ENCODE measurements around the gene LILRA5.
"Not testable (repeated sequence)": the region's sequence is repeated elsewhere in the genome, so short reads cannot be mapped to it uniquely, and the experiment has no call there.

The LILRA5 gene

DNA sequence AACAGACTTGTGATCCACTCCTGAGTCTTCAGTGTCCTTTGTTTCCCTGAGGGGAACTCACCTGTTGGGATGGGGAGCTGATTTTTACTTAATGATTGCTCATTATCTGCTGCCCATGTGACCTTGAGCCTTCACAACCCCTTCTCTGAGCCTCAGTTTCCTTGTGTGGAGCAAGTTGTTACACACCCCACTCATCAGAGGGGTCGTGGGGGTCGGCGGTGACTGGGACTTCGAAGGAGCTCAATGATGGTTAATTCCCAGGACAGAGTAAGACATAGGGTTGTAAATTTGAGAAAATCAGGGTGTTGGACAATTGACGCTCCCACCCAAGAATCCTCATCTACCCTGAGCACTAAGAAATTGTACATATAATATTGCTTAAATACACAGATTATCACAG, 13.5 kb downstream of the LILRA5 start:
- no peak for DNase-seq (ENCODE audit: low read depth in 2 of 2)
- H3K4me3 ChIP-seq (replicated peaks in 1 of 2; ENCODE audit: low read depth in 2 of 2, low read length in 2 of 2) = no peak overlapping the region
- TF ChIP-seq, protein P1, sequence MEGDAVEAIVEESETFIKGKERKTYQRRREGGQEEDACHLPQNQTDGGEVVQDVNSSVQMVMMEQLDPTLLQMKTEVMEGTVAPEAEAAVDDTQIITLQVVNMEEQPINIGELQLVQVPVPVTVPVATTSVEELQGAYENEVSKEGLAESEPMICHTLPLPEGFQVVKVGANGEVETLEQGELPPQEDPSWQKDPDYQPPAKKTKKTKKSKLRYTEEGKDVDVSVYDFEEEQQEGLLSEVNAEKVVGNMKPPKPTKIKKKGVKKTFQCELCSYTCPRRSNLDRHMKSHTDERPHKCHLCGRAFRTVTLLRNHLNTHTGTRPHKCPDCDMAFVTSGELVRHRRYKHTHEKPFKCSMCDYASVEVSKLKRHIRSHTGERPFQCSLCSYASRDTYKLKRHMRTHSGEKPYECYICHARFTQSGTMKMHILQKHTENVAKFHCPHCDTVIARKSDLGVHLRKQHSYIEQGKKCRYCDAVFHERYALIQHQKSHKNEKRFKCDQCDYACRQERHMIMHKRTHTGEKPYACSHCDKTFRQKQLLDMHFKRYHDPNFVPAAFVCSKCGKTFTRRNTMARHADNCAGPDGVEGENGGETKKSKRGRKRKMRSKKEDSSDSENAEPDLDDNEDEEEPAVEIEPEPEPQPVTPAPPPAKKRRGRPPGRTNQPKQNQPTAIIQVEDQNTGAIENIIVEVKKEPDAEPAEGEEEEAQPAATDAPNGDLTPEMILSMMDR (IDR thresholded peaks at IDR 0.05; ENCODE audit: low read depth, low read length) = no peak

DNA sequence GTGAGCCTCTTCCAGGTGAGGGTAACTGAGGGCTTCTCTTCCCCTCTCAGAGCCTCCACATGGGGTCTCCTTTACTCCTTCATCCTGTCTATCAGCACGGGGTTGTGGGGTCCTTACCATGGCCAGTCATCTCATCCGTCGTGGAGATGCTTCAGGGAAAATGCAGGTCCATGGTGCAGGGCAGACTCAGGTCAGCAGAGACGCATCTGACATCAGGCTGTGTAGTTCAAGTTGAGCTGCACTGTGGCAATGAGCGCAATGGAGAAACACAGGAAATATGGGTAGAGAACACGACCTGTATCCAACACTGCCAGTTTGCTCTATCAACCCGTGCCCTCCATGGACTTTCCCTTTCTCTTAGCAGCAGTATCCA, 13.9 kb downstream of the LILRA5 start:
- no peak overlapping the region for H3K4me3 ChIP-seq (replicated peaks in 1 of 2; ENCODE audit: low read depth in 2 of 2, low read length in 2 of 2)
- DNase-seq (ENCODE audit: low read depth in 2 of 2) = no peak
- TF ChIP-seq, protein P1 (IDR thresholded peaks at IDR 0.05; ENCODE audit: low read depth, low read length) = no peak

DNA sequence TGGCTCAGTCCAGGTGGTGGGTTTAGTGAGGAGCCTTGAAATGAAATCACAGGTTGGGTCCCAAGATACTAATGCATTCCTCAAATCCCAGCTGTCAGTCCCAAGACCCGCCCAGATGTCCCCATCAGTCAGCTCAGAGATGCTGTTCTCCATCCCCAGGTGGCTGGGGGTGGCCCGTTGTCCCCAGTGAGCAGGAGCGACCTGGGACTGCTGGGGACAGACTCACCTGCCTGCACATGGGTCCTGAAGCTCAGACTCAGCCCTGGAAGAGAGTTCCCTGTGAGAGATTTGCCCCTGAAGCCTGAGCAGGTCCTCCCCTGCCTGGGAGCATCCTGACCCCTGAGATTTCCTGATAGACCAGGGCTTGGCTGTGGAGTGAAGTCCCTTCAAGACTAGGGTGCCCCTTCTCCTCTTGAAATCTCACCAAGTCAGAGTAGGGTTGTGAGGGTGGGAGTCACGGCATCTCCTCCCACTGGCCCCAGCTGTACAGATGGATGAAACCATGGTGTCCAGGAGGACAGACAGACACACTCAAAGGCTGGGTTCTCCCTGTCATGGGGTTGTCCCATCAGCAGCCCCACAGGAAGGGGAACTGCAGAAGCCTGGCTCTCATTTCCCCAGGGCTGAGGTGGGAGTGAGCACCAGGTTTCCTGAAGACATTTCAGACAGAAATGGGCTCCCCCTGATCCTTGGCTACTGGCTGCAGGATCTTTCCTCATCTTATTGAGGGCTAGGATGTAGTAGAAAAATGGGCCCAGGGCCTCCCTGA, 14.4 kb downstream of the LILRA5 start:
- TF ChIP-seq, protein P1 (IDR thresholded peaks at IDR 0.05; ENCODE audit: low read depth, low read length) = no peak
- no peak overlapping the region for H3K4me3 ChIP-seq (replicated peaks in 1 of 2; ENCODE audit: low read depth in 2 of 2, low read length in 2 of 2)
- no peak for DNase-seq (ENCODE audit: low read depth in 2 of 2)

DNA sequence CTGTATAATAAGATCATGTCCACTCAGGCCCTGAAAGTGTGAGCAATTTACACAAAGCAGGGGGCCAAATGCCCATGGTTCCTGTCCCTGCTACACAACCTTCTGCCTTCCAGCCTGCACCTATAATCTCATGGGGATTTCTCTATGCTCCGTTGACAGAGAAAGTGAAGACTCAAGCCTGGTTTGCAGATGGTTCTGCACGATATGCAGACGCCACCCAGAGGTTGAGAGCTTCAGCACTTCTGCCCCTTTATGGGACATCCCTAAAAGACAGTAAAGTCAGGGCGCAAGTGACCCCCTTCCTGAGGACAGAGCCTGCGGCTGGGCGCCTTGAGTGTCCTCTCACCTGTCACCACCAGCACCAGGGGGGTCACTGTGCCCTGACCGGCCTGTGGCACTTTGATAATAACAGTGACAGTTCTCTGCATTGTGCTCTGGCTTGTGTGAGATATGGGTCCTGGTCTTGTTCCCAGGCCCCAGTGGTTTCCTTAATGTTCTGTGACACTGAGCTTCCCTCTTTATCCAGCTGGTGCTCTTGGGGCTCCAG, 15.1 kb downstream of the LILRA5 start:
- H3K4me3 ChIP-seq (replicated peaks in 1 of 2; ENCODE audit: low read depth in 2 of 2, low read length in 2 of 2) = no peak overlapping the region
- DNase-seq (ENCODE audit: low read depth in 2 of 2) = no peak
- TF ChIP-seq, protein P1 (IDR thresholded peaks at IDR 0.05; ENCODE audit: low read depth, low read length) = no peak

DNA sequence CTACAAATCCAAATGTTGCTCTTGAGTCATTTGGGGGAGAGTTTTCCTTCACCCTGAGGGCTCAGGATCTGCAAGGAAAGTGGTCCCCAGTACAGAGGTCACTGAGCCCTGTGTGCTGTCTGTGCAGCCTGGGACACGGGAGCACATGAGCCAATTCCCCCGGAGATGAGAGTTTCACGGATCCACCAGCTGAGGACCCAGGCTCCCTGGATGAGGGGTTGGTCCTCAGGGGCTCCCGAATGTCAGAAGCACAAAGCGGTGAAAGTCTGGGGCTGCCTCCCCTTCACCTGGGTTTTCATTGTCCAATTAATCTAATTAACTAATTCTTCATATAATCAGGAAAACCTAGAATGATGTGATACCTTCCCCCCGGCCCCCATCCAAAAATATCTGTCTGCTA, 18.4 kb downstream of the LILRA5 start:
- DNase-seq (ENCODE audit: low read depth in 2 of 2) = no peak
- no peak overlapping the region for H3K4me3 ChIP-seq (replicated peaks in 1 of 2; ENCODE audit: low read depth in 2 of 2, low read length in 2 of 2)
- TF ChIP-seq, protein P1 (IDR thresholded peaks at IDR 0.05; ENCODE audit: low read depth, low read length) = no peak

DNA sequence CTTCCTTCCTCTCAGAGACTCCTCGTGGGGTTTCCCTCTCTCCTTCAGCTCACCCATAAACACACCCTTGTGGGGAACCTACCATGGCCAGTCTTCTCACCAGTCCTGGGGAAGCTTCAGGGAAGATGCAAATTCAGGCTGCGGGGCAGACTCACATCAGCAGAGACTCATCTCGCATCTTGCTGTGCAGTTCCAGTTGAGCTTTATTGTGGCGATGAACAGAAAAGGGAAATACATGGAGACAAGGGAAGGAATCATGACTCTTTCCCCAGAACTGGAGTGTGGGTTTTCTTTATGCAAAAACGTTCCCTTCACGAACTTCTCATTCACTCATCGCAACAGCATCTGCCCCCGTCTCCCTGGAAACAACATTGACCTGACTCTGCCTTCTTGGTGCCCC, 23.8 kb downstream of the LILRA5 start:
- not testable (repeated sequence) for DNase-seq (ENCODE audit: low read depth in 2 of 2); H3K4me3 ChIP-seq (replicated peaks in 1 of 2; ENCODE audit: low read depth in 2 of 2, low read length in 2 of 2)

DNA sequence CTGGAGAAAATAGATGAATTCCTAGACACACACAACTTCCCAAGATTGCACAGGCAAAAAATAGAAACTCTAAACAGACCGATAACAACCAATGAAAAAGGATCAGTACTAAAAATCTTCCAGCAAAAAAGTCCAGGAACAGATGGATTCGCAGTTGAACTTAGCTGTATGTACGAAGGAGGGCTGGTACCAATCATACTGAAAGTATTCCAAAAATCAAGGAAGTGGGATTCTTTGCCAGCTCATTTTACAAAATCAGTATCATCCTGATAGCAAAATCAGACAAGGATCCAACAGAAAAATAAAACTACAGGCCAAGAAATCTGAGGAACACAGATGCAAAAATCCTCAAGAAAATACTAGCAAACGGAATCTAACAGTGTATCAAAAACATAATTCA, 25.5 kb downstream of the LILRA5 start:
- DNase-seq (ENCODE audit: low read depth in 2 of 2) = no peak
- H3K4me3 ChIP-seq (replicated peaks in 1 of 2; ENCODE audit: low read depth in 2 of 2, low read length in 2 of 2) = no peak overlapping the region

DNA sequence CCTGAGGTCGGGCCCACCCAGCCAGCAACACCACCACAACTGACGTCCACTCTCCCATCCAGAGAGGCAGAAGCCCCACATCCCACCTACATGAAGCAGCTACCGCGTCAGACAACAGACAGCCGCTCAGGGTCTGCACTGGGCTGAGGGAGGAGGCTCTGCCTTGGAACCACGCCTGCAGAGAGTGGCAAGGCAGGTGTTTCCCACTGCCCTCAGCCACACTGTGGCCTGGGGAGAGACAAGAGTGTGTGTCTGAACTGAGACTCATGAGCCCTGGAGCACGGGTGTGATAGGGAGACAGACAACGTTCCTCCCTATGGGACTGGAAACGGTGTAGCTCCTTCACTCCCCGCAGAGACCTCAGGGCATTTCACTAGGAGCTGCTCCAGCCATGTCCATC, 26.7 kb downstream of the LILRA5 start:
- H3K4me3 ChIP-seq (replicated peaks in 1 of 2; ENCODE audit: low read depth in 2 of 2, low read length in 2 of 2); DNase-seq (ENCODE audit: low read depth in 2 of 2): not testable (repeated sequence)

More for the DNA sequence above, 25.5 kb downstream of the LILRA5 start:
- TF ChIP-seq, protein P1 (IDR thresholded peaks at IDR 0.05; ENCODE audit: low read depth, low read length) = no peak

DNA sequence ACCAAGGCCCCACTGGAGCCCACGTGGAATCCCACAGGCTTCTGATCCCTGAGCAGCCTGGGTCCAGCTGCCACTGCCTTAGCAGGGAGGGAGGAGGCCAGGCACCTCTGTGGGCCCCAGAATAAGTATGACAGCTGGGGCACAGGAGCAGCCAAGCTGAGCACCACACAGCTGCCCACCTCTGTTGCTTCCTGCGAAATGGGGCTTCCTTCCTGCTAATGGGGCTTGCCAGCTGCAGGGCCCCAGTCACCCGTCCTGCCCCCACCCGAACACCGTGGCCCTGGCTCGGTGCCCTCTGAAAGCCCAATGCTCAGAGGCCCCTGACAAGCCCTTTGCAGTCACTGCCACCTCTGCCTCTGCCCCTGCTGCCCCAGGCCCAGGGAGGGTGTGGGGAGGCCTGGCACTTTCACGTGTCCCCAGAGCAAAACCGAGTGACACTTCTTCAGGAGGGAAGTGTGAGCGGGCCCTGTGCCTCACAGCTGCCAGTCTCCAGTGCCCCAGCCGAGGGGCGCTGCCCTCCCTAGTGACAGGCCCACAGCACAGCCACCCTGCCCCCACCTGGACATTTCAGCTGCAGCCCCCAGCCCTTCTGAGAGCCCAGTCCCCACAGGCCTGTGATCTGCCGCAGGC, 27.4 kb downstream of the LILRA5 start:
- not testable (repeated sequence) for DNase-seq (ENCODE audit: low read depth in 2 of 2)

More for the DNA sequence above, 27.4 kb downstream of the LILRA5 start:
- not testable (repeated sequence) for H3K4me3 ChIP-seq (replicated peaks in 1 of 2; ENCODE audit: low read depth in 2 of 2, low read length in 2 of 2)

All from cardiac fibroblast (primary cell).